OCI-LY3 (cell line): ENCODE data around the gene ATG7.

Experiments
- H2AFZ ChIP-seq: fragments of 200-600, 300-600 bp; shearing (Covaris generic); 2 replicates; pipeline ENCODE4 v1.6.0; 2014; ENCODE audit warnings: antibody characterized with exemption, low read depth, low read length
- H3K27ac ChIP-seq: fragments of 200-600, 300-600 bp; sonication (generic); 2 replicates; pipeline ENCODE4 v1.5.1; 2014; ENCODE audit warnings: mild to moderate bottlenecking, low read length, moderate library complexity, mixed read lengths
- H3K27me3 ChIP-seq: fragments of 200-600, 300-600 bp; sonication (generic); 2 replicates; pipeline ENCODE4 v1.6.1; 2014; ENCODE audit warnings: low read depth, low read length, mixed read lengths
- H3K36me3 ChIP-seq: fragments of 200-600, 300-600 bp; sonication (generic); replicated peaks from 2 replicates; pipeline ENCODE3; 2014; ENCODE audit warnings: low read depth, low read length, mixed read lengths
- H3K4me1 ChIP-seq: fragments of 300-600, 200-600 bp; sonication (generic); 2 replicates; pipeline ENCODE4 v1.6.1; 2014; ENCODE audit warnings: low read length, mixed read lengths
- H3K4me2 ChIP-seq: fragments of 200-600, 300-600 bp; sonication (generic); 2 replicates; pipeline ENCODE4 v1.6.1; 2014; ENCODE audit warnings: low read length, mixed read lengths
- H3K4me3 ChIP-seq: fragments of 300-600, 200-600 bp; sonication (generic); 2 replicates; pipeline ENCODE4 v1.5.1; 2014; ENCODE audit warnings: antibody characterized with exemption, mild to moderate bottlenecking, low read length, moderate library complexity
- H3K79me2 ChIP-seq: fragments of 300-600, 200-600 bp; shearing (Covaris generic); 2 replicates; pipeline ENCODE4 v1.6.1; 2014; ENCODE audit warnings: mild to moderate bottlenecking, low read length, mixed read lengths
- H3K9ac ChIP-seq: fragments of 300-600, 200-600 bp; shearing (Covaris generic); 2 replicates; pipeline ENCODE4 v1.6.0; 2014; ENCODE audit warnings: mild to moderate bottlenecking, low read length, moderate library complexity
- H3K9me3 ChIP-seq: fragments of 200-600, 300-600 bp; shearing (Covaris generic); 2 replicates; pipeline ENCODE4 v1.6.1; 2014; ENCODE audit warnings: low read length, mixed read lengths; ENCODE audit not compliant: insufficient read depth
- H4K20me1 ChIP-seq: fragments of 200-600, 300-600 bp; sonication (generic); 2 replicates; pipeline ENCODE4 v1.6.1; 2016; ENCODE audit warnings: low read length, mixed read lengths; ENCODE audit not compliant: insufficient read depth
- CTCF ChIP-seq: fragments of 200-600, 300-600 bp; sonication (generic); IDR thresholded peaks from 2 replicates; pipeline ENCODE4 v1.5.1; 2014; ENCODE audit warnings: antibody characterized with exemption, low read length, low read depth
- EZH2phosphoT487 ChIP-seq: fragments of 200-600 bp; shearing (Covaris generic); IDR thresholded peaks from 2 replicates; pipeline ENCODE4 v1.6.1; 2018; ENCODE audit warnings: antibody characterized with exemption, mixed run types, low read depth

The ATG7 gene

GRCh38 chr3:11465744-11466616, 193.8 kb downstream of the ATG7 start:
- Histone ChIP-seq H2AFZ (no peak overlapping the region), H3K4me3 (no peak overlapping the region), H3K4me2 (no peak overlapping the region), H3K36me3 (no peaks in the 10 kb centered on the region), H4K20me1 (no peaks in the 10 kb centered on the region), H3K27ac (no peak overlapping the region), H3K79me2 (no peaks in the 10 kb centered on the region), H3K9me3 (no peaks in the 10 kb centered on the region), H3K4me1 (no peaks in the 10 kb centered on the region), H3K27me3 (no peaks in the 10 kb centered on the region), H3K9ac (no peak overlapping the region)
- TF ChIP-seq CTCF (no peak), EZH2phosphoT487 (no peak)

- H2AFZ ChIP-seq: no peak overlapping the region
- H4K20me1 ChIP-seq: no peaks in the 10 kb centered on the region
- no peak overlapping the region for H3K4me3 ChIP-seq
- H3K27me3 ChIP-seq: no peaks in the 10 kb centered on the region
- TF ChIP-seq CTCF (no peak), EZH2phosphoT487 (no peak)
- no peaks in the 10 kb centered on the region for H3K9me3 ChIP-seq
- no peak overlapping the region for H3K9ac ChIP-seq
- no peaks in the 10 kb centered on the region for H3K79me2 ChIP-seq
- no peak overlapping the region for H3K4me2 ChIP-seq
- no peaks in the 10 kb centered on the region for H3K36me3 ChIP-seq
- no peak overlapping the region for H3K27ac ChIP-seq
- no peaks in the 10 kb centered on the region for H3K4me1 ChIP-seq
These were observed 195.7 kb downstream of the ATG7 start for GRCh38 chr3:11467875-11468274.

GRCh38 chr3:11470031-11470853, 198.0 kb downstream of the ATG7 start:
- Histone ChIP-seq H3K9me3 (no peaks in the 10 kb centered on the region), H3K79me2 (no peaks in the 10 kb centered on the region), H3K27me3 (no peaks in the 10 kb centered on the region), H3K4me1 (no peaks in the 10 kb centered on the region), H3K4me3 (no peak overlapping the region), H3K9ac (no peak overlapping the region), H4K20me1 (no peaks in the 10 kb centered on the region), H3K4me2 (no peak overlapping the region), H3K36me3 (no peaks in the 10 kb centered on the region), H3K27ac (no peak overlapping the region), H2AFZ (no peak overlapping the region)
- no peak for TF ChIP-seq CTCF
- TF ChIP-seq EZH2phosphoT487: no peak

- Histone ChIP-seq H3K9me3 (no peaks in the 10 kb centered on the region), H2AFZ (no peak overlapping the region), H3K27ac (no peak overlapping the region), H3K79me2 (no peaks in the 10 kb centered on the region), H3K4me3 (no peak overlapping the region), H3K4me1 (no peaks in the 10 kb centered on the region), H3K9ac (no peak overlapping the region), H3K4me2 (no peak overlapping the region), H3K27me3 (no peaks in the 10 kb centered on the region), H3K36me3 (no peaks in the 10 kb centered on the region), H4K20me1 (no peaks in the 10 kb centered on the region)
- TF ChIP-seq EZH2phosphoT487 (no peak), CTCF (no peak)
These were observed 203.1 kb downstream of the ATG7 start for GRCh38 chr3:11475324-11475723.
